Endodermal cell (in vitro differentiated cells): ENCODE measurements around the gene MTOR. TPM values are rescaled to one million over a fixed set of nuclear protein-coding genes. Genes with fewer than 3 reads are reported as not detected.

ENCODE experiments used
- DNase-seq: peaks from one replicate; pipeline ENCODE4 v3.0.0-alpha.2; 2017
- H3K27ac ChIP-seq: 2 replicates; pipeline ENCODE4 v1.5.1; 2013; ENCODE audit warnings: mild to moderate bottlenecking, low read depth, low read length, moderate library complexity
- H3K27me3 ChIP-seq: 2 replicates; pipeline ENCODE4 v1.6.1; 2013; ENCODE audit warnings: mild to moderate bottlenecking, low read length, moderate library complexity; ENCODE audit not compliant: insufficient read depth, control insufficient read depth, poor library complexity, severe bottlenecking
- H3K36me3 ChIP-seq: 2 replicates; pipeline ENCODE4 v1.7.0; 2013; ENCODE audit warnings: mild to moderate bottlenecking, low read length, moderate library complexity; ENCODE audit not compliant: control insufficient read depth, insufficient read depth
- H3K4me1 ChIP-seq: one replicate; pipeline ENCODE4 v1.7.0; 2013; ENCODE audit warnings: low read length; ENCODE audit not compliant: control insufficient read depth, insufficient read depth
- H3K4me3 ChIP-seq: 2 replicates; pipeline ENCODE4 v1.5.1; 2013; ENCODE audit warnings: mild to moderate bottlenecking, low read length, moderate library complexity
- H3K9ac ChIP-seq: 2 replicates; pipeline ENCODE4 v1.6.1; 2013; ENCODE audit warnings: mild to moderate bottlenecking, low read length, moderate library complexity; ENCODE audit not compliant: poor library complexity, severe bottlenecking; ENCODE audit errors: extremely low read depth
- H3K9me3 ChIP-seq: 2 replicates; pipeline ENCODE4 v1.6.1; 2013; ENCODE audit warnings: mild to moderate bottlenecking, low read length, moderate library complexity; ENCODE audit not compliant: control insufficient read depth
- H3K27ac Mint-ChIP-seq: 2 replicates; pipeline ENCODE4 v1.8.0; 2020; ENCODE audit warnings: mixed read lengths
- H3K27me3 Mint-ChIP-seq: 2 replicates; pipeline ENCODE4 v1.8.0; 2021; ENCODE audit warnings: mild to moderate bottlenecking, mixed read lengths; ENCODE audit not compliant: insufficient read depth
- H3K36me3 Mint-ChIP-seq: 2 replicates; pipeline ENCODE4 v1.8.0; 2020; ENCODE audit warnings: low read depth, mixed read lengths
- H3K4me1 Mint-ChIP-seq: 2 replicates; pipeline ENCODE4 v1.8.0; 2020; ENCODE audit warnings: mixed read lengths
- H3K4me3 Mint-ChIP-seq: 2 replicates; pipeline ENCODE4 v1.8.0; 2020; ENCODE audit warnings: mild to moderate bottlenecking, moderate library complexity, mixed read lengths
- H3K9me3 Mint-ChIP-seq: 2 replicates; pipeline ENCODE4 v1.8.0; 2020; ENCODE audit warnings: mild to moderate bottlenecking, mixed read lengths
- CTCF ChIP-seq: fragments of 200-600 bp; sonication (generic); conservative IDR thresholded peaks from 2 replicates; pipeline ENCODE4 v1.5.0; 2021; ENCODE audit warnings: antibody characterized with exemption, mild to moderate bottlenecking
- WGBS, 2 experiments: methylation state at CpG; one replicate each; pipeline versions ENCODE4 v1.1.5 to v1.1.7; 2013; ENCODE audit warnings: missing lambda C conversion rate in 2 of 2, mixed read lengths in 1 of 2; ENCODE audit not compliant: insufficient coverage in 1 of 2, insufficient read length in 1 of 2; 5-methylcytosine and 5-hydroxymethylcytosine counted together
- total RNA-seq, 2 donors: library from RNA; stranded (reverse); fragmentation: NEBNext Ultra II Directional in 1 of 2; extraction: Animal tissue kit (Norgen Biotek cat#: 25700) in 1 of 2; gene quantifications; 2 replicates in 1 of 2; 3 replicates in 1 of 2; pipeline ENCODE4 v1.2.1, GENCODE V29; 2021

MTOR gene
- total RNA-seq, 2 donors from 2014 or later, result 69.0 to 78.3 TPM

- Histone ChIP-seq H3K27me3 (no peaks in the 10 kb centered on the region), H3K27ac (no peak overlapping the region), H3K9me3 (no peaks in the 10 kb centered on the region), H3K4me1 (peaks cover 22% of the 10 kb centered on the region), H3K36me3 (peaks cover 16% of the 10 kb centered on the region), H3K4me3 (no peak overlapping the region), H3K9ac (no peak overlapping the region)
- H3K9me3 Mint-ChIP-seq, result no peaks in the 10 kb centered on the region
- no peaks in the 10 kb centered on the region for H3K27me3 Mint-ChIP-seq
- H3K4me1 Mint-ChIP-seq, result peaks cover 26% of the 10 kb centered on the region
- no peak for DNase-seq
- peaks cover 18% of the 10 kb centered on the region for H3K36me3 Mint-ChIP-seq
- WGBS, 2 experiments, result 89 to 90% methylated on average over 6 to 7 of the region's 7 CpGs
- H3K27ac Mint-ChIP-seq, result no peak overlapping the region
- H3K4me3 Mint-ChIP-seq, result no peak overlapping the region
- TF ChIP-seq CTCF, result no peak
These were observed 87.9 kb downstream of the MTOR start for GRCh38 chr1:11174261-11174942.

- WGBS, 2 experiments, result 92 to 100% methylated on average over 2 of the region's 2 CpGs
These were observed 92.2 kb downstream of the MTOR start for GRCh38 chr1:11170102-11170501.

GRCh38 chr1:11169202-11169601 lies 93.1 kb downstream of the MTOR start:
- H3K27ac ChIP-seq, result no peak overlapping the region
- 93% methylated on average over 3 of the region's 3 CpGs; no CpG with 5 or more reads in 1 of the 2 experiments for WGBS, 2 experiments
- H3K9me3 ChIP-seq, result no peaks in the 10 kb centered on the region

More at GRCh38 chr1:11170102-11170501, 92.2 kb downstream of the MTOR start:
- H3K4me1 ChIP-seq, result no peaks in the 10 kb centered on the region
- Mint-ChIP-seq H3K27me3 (no peaks in the 10 kb centered on the region), H3K36me3 (peaks cover 49% of the 10 kb centered on the region), H3K4me3 (no peak overlapping the region), H3K9me3 (peaks cover 4% of the 10 kb centered on the region), H3K4me1 (no peaks in the 10 kb centered on the region), H3K27ac (no peak overlapping the region)
- no peak overlapping the region for H3K4me3 ChIP-seq
- no peak overlapping the region for H3K9ac ChIP-seq
- peaks cover 20% of the 10 kb centered on the region for H3K36me3 ChIP-seq
- no peaks in the 10 kb centered on the region for H3K27me3 ChIP-seq
- no peak for DNase-seq
- H3K9me3 ChIP-seq, result no peaks in the 10 kb centered on the region
- no peak for TF ChIP-seq CTCF
- no peak overlapping the region for H3K27ac ChIP-seq

More at GRCh38 chr1:11169202-11169601, 93.1 kb downstream of the MTOR start:
- TF ChIP-seq CTCF, result no peak
- H3K4me1 Mint-ChIP-seq, result no peaks in the 10 kb centered on the region
- no peak overlapping the region for H3K4me3 Mint-ChIP-seq
- H3K27ac Mint-ChIP-seq, result no peak overlapping the region
- Histone ChIP-seq H3K4me1 (no peaks in the 10 kb centered on the region), H3K9ac (no peak overlapping the region), H3K4me3 (no peak overlapping the region), H3K27me3 (no peaks in the 10 kb centered on the region), H3K36me3 (peaks cover 20% of the 10 kb centered on the region)
- DNase-seq, result no peak
- peaks cover 5% of the 10 kb centered on the region for H3K9me3 Mint-ChIP-seq
- peaks cover 56% of the 10 kb centered on the region for H3K36me3 Mint-ChIP-seq
- no peaks in the 10 kb centered on the region for H3K27me3 Mint-ChIP-seq
